ENCODE measurements around the gene CYBB. TPM values are rescaled to one million over a fixed set of nuclear protein-coding genes. Genes with fewer than 3 reads are reported as not detected.
"Not testable (repeated sequence)": the region's sequence is repeated elsewhere in the genome, so short reads cannot be mapped to it uniquely, and the experiment has no call there.

Gene CYBB
- total and polyA plus RNA-seq, 10 donors, result 30.5 to 231 (median 163) TPM

GRCh38 chrX:37759878-37760418 is 19.9 kb upstream of the CYBB start:
- 77 to 92% (median 90%) methylated on average over 2 of the region's 2 CpGs for WGBS, 5 donors
- Histone ChIP-seq H3K9me3 (no peaks in the 10 kb centered on the region), H3K27me3 (replicated peaks in 1 of 7) (no peaks in the 10 kb centered on the region), H3K27ac (no peak overlapping the region), H3K4me1 (peaks cover under 1 to 35% (median 14%) of the 10 kb centered on the region in 6 donors), H3K4me3 (no peak overlapping the region), H3K36me3 (no peaks in the 10 kb centered on the region)
- TF ChIP-seq CTCF (IDR thresholded peaks at IDR 0.05 in 8 of 11, conservative IDR thresholded peaks at IDR 0.05 in 3 of 11) (no peak), POLR2A (IDR thresholded peaks at IDR 0.05) (no peak), POLR2AphosphoS5 (IDR thresholded peaks at IDR 0.05) (no peak)
- DNase-seq, result no peak
- intact Hi-C loops (cut with DNase I; ENCODE audit: low total_unique reads), result no loop called here

- no peaks in the 10 kb centered on the region for H3K9me3 ChIP-seq
- DNase-seq, result no peak
- peak overlapping the region in 7 of 8 donors; percentile 38 to 73 (median 59) for H3K27ac ChIP-seq
- no peaks in the 10 kb centered on the region for H3K36me3 ChIP-seq
- H3K4me1 ChIP-seq, result peaks cover 0 to 39% (median 2%) of the 10 kb centered on the region in 6 donors
- no peaks in the 10 kb centered on the region for H3K27me3 ChIP-seq (replicated peaks in 1 of 7)
- intact Hi-C loops (cut with DNase I; ENCODE audit: low total_unique reads), result no loop called here
- H3K4me3 ChIP-seq, result no peak overlapping the region
- TF ChIP-seq CTCF (IDR thresholded peaks at IDR 0.05 in 8 of 11, conservative IDR thresholded peaks at IDR 0.05 in 3 of 11) (no peak), POLR2AphosphoS5 (IDR thresholded peaks at IDR 0.05) (no peak), POLR2A (IDR thresholded peaks at IDR 0.05) (no peak)
Measured at GRCh38 chrX:37763400-37763799, 16.5 kb upstream of the CYBB start.

GRCh38 chrX:37765507-37765906 is 14.4 kb upstream of the CYBB start:
- Histone ChIP-seq H3K4me1 (peaks cover 0 to 39% (median 2%) of the 10 kb centered on the region in 6 donors), H3K4me3 (no peak overlapping the region), H3K27ac (no peak overlapping the region), H3K9me3 (no peaks in the 10 kb centered on the region), H3K36me3 (no peaks in the 10 kb centered on the region), H3K27me3 (replicated peaks in 1 of 7) (no peaks in the 10 kb centered on the region)
- intact Hi-C loops (cut with DNase I; ENCODE audit: low total_unique reads), result no loop called here
- TF ChIP-seq POLR2AphosphoS5 (IDR thresholded peaks at IDR 0.05) (no peak), CTCF (IDR thresholded peaks at IDR 0.05 in 8 of 11, conservative IDR thresholded peaks at IDR 0.05 in 3 of 11) (no peak), POLR2A (IDR thresholded peaks at IDR 0.05) (no peak)
- DNase-seq, result no peak

- TF ChIP-seq POLR2AphosphoS5 (IDR thresholded peaks at IDR 0.05), result no peak
- TF ChIP-seq CTCF (IDR thresholded peaks at IDR 0.05 in 8 of 11, conservative IDR thresholded peaks at IDR 0.05 in 3 of 11), result no peak
- TF ChIP-seq POLR2A (IDR thresholded peaks at IDR 0.05), result no peak
- no peak for DNase-seq
- Histone ChIP-seq H3K9me3 (no peaks in the 10 kb centered on the region), H3K27ac (no peak overlapping the region), H3K27me3 (replicated peaks in 1 of 7) (no peaks in the 10 kb centered on the region), H3K4me3 (no peak overlapping the region), H3K36me3 (no peaks in the 10 kb centered on the region), H3K4me1 (peaks cover 0 to 37% (median 2%) of the 10 kb centered on the region in 6 donors)
- 14 to 33% (median 28%) methylated on average over 1 of the region's 1 CpG for WGBS, 5 donors
- intact Hi-C loops (cut with DNase I; ENCODE audit: low total_unique reads), result no loop called here
Measured at GRCh38 chrX:37767430-37767829, 12.4 kb upstream of the CYBB start.

GRCh38 chrX:37768866-37769265 is 11.0 kb upstream of the CYBB start:
- peaks cover 0 to 24% (median 0%) of the 10 kb centered on the region in 6 donors for H3K4me1 ChIP-seq
- DNase-seq, result peak; percentile 57

More at GRCh38 chrX:37768866-37769265, 11.0 kb upstream of the CYBB start:
- H3K27ac ChIP-seq; H3K36me3 ChIP-seq; H3K9me3 ChIP-seq; intact Hi-C loops (cut with DNase I; ENCODE audit: low total_unique reads); H3K27me3 ChIP-seq (replicated peaks in 1 of 7); H3K4me3 ChIP-seq: not testable (repeated sequence)
- WGBS, 5 donors, result 86 to 96% (median 95%) methylated on average over 9 of the region's 9 CpGs
